Measurements from ENCODE around the gene GADD45B. TPM values are rescaled to one million over a fixed set of nuclear protein-coding genes. Genes with fewer than 3 reads are reported as not detected.

Gene GADD45B
- total RNA-seq, 6 donors from 2014 or later: 93.2 to 247 (median 139) TPM

DNA sequence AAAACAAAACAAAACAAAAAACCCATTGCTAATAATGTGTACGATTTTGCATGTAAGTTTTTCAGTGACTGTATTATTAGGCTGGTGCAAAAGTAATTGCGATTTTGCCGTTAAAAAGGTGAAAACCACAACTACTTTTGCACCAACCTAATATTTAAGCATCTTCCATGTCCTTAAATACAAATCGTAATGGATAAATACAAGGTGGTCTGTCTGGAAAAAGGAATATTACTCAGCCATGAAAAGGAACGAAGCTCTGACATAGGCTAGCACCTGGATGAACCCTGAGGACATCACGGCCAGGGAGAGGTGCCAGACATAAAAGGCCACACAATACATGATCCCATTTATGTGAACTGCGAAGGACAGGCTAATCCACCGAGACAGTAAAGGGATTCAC is 33.2 kb downstream of the GADD45B start:
- no peak overlapping the region for H3K27ac ChIP-seq
- H3K9me3 ChIP-seq: no peaks in the 10 kb centered on the region
- WGBS, 2 donors: 90 to 94% methylated on average over 8 of the region's 8 CpGs
- DNase-seq (no peak), ATAC-seq (ENCODE audit: low FRiP score in 2 of 2) (no peak)
- H3K4me3 ChIP-seq: no peak overlapping the region
- H3K4me1 ChIP-seq: peaks cover 12 to 22% (median 17%) of the 10 kb centered on the region in 4 donors
- TF ChIP-seq POLR2AphosphoS5 (IDR thresholded peaks at IDR 0.05): no peak
- no peak for TF ChIP-seq EP300 (IDR thresholded peaks at IDR 0.05)
- H3K27me3 ChIP-seq: no peaks in the 10 kb centered on the region
- no peaks in the 10 kb centered on the region for H3K36me3 ChIP-seq

DNA sequence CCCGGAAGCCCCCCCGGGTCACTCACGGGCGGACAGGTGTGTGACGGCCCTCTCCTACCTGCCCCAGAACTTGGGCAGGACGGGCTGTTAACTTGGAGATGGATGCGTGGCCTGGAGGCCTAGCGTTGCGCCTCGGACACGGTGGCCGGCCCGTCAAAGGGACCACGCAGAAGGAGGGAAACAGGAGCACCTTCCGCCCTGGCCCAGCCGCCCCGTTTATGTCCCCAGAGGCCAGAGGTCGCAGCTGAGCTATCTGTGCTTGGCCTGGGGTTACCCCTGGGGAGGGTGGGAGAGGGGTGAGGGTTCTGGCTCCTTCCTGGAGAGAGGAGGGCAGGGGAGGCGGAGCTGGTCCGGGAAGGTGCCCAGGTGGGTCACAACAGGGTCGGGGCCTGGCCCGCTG is 35.6 kb downstream of the GADD45B start:
- H3K9me3 ChIP-seq: no peaks in the 10 kb centered on the region
- no peaks in the 10 kb centered on the region for H3K36me3 ChIP-seq
- no peak for ATAC-seq (ENCODE audit: low FRiP score in 2 of 2)
- TF ChIP-seq CTCF (IDR thresholded peaks at IDR 0.05): no peak
- no peak for TF ChIP-seq POLR2AphosphoS5 (IDR thresholded peaks at IDR 0.05)
- H3K4me1 ChIP-seq: peaks cover 11 to 22% (median 16%) of the 10 kb centered on the region in 4 donors
- no peaks in the 10 kb centered on the region for H3K27me3 ChIP-seq
- H3K27ac ChIP-seq: no peak overlapping the region
- no peak overlapping the region for H3K4me3 ChIP-seq
- DNase-seq: no peak
- 86 to 89% methylated on average over 14 to 22 of the region's 22 CpGs for WGBS, 2 donors

DNA sequence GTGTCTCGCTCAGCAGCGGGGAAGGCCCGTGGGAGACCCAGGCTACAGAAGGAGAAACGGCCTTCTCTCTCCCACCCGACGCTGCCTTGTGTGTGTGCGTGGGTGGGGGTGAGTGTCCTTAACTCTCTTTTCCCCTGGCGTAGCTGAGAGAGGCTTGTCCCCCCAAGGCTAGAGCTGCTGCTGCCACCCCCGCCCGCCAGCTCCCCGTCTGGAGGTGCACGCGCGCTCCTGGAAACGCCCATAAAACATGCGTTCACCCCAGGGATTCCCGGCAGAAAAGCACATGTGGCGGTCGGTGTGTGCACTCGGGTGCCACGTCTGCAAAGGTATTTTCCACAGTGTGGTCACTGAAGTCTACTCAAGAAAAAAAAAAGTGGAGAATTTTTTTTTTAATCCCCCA is 36.1 kb downstream of the GADD45B start:
- Histone ChIP-seq H3K36me3 (no peaks in the 10 kb centered on the region), H3K4me1 (peaks cover 7 to 18% (median 12%) of the 10 kb centered on the region in 4 donors), H3K27ac (no peak overlapping the region), H3K27me3 (no peaks in the 10 kb centered on the region), H3K9me3 (no peaks in the 10 kb centered on the region), H3K4me3 (no peak overlapping the region)
- 94 to 95% methylated on average over 17 to 21 of the region's 21 CpGs for WGBS, 2 donors
- no peak for DNase-seq
- no peak for ATAC-seq (ENCODE audit: low FRiP score in 2 of 2)
- no peak for TF ChIP-seq EP300 (IDR thresholded peaks at IDR 0.05)
- TF ChIP-seq POLR2A (IDR thresholded peaks at IDR 0.05): no peak
- no peak for TF ChIP-seq CTCF (IDR thresholded peaks at IDR 0.05)
- TF ChIP-seq POLR2AphosphoS5 (IDR thresholded peaks at IDR 0.05): no peak

DNA sequence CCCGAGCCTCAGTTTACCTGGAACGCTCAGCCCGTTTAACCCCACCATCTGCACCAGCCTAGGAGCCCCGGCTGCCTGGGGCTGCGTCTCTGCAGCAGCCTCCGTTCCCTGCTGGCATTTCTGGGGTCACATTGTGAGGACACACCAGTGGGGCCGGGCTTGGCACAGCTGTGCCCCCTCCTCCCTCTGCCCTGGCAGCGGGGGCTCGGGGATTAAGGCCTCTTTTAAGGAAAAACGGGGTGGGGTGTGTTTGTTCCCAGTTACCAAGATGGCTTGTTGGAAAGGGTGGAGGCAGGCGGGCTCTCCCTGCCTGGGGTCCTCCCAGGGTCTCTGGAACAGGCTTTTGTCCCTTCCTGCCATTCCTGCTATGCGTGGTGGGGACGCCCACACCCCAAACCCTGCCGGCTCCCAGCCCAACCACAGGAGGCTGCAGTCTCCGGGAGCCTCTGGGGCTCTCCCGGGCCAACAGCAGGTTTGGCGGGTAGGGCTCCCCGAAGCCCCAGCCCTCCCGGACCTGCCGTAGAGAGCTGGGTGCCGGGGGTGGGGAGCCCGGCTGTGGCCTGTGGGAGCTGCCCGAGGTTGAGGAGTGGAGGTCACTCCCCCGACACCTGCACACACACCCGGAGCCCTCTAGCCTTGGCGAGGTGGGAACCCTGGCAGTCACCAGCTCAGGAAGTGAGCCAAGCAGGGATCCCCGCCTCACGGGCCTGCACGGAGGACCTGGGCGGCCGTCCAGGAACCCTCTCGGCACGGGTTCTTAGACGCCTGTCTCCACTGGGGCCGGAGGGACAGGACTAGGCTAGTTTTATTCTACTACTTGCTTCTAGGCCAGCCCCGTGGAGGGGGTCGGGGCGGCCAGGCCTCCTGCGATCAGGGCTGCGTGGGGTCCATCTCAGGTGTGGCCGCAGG is 36.9 kb downstream of the GADD45B start:
- Histone ChIP-seq H3K9me3 (no peaks in the 10 kb centered on the region), H3K36me3 (no peaks in the 10 kb centered on the region), H3K27me3 (no peaks in the 10 kb centered on the region), H3K4me3 (no peak overlapping the region), H3K4me1 (peaks cover 0 to 10% (median 5%) of the 10 kb centered on the region in 4 donors), H3K27ac (no peak overlapping the region)
- ATAC-seq (ENCODE audit: low FRiP score in 2 of 2) (peak; percentile 28 to 42), DNase-seq (peak in 1 of 2 donors; percentile 80)
- 59 to 73% methylated on average over 22 to 24 of the region's 41 CpGs for WGBS, 2 donors
- TF ChIP-seq CTCF (IDR thresholded peaks at IDR 0.05): no peak

- ATAC-seq (ENCODE audit: low FRiP score in 2 of 2) (no peak), DNase-seq (no peak)
- 96 to 98% methylated on average over 16 of the region's 16 CpGs for WGBS, 2 donors
- H3K4me1 ChIP-seq: peaks cover 0 to 5% (median 2%) of the 10 kb centered on the region in 4 donors
- H3K27me3 ChIP-seq: no peaks in the 10 kb centered on the region
- TF ChIP-seq CTCF (IDR thresholded peaks at IDR 0.05) (no peak), POLR2AphosphoS5 (IDR thresholded peaks at IDR 0.05) (no peak), EP300 (IDR thresholded peaks at IDR 0.05) (no peak), POLR2A (IDR thresholded peaks at IDR 0.05) (no peak)
- no peaks in the 10 kb centered on the region for H3K36me3 ChIP-seq
- no peak overlapping the region for H3K27ac ChIP-seq
- no peaks in the 10 kb centered on the region for H3K9me3 ChIP-seq
- no peak overlapping the region for H3K4me3 ChIP-seq
These were observed 39.1 kb downstream of the GADD45B start for GRCh38 chr19:2514981-2515518.
